Stimulated activated CD4-positive, alpha-beta T cell treated with anti-CD3 and anti-CD28 coated beads, TNF-alpha, amount 100 ng/mL, for 4 hours (primary cell): ENCODE results near the gene HCST.

Experiments used
- DNase-seq, 3 experiments: peaks; one replicate each; pipeline ENCODE4 v3.0.0-alpha.2; 2020; ENCODE audit warnings: low read depth in 3 of 3

The HCST gene

GRCh38 chr19:35937345-35938281 is 35.3 kb downstream of the HCST start:
- no peak for DNase-seq

GRCh38 chr19:35938282-35939224 is 36.2 kb downstream of the HCST start:
- no peak for DNase-seq

GRCh38 chr19:35939307-35940077 is 37.2 kb downstream of the HCST start:
- DNase-seq, result no peak

- DNase-seq, result no peak
Observed at GRCh38 chr19:35940078-35940775, 37.9 kb downstream of the HCST start.

- DNase-seq, result no peak
Observed at GRCh38 chr19:35940839-35941238, 38.5 kb downstream of the HCST start.

- DNase-seq, result no peak
Observed at GRCh38 chr19:35942235-35942634, 39.9 kb downstream of the HCST start.

- no peak for DNase-seq
Observed at GRCh38 chr19:35943321-35944301, 41.3 kb downstream of the HCST start.

GRCh38 chr19:35944556-35944955 is 42.2 kb downstream of the HCST start:
- DNase-seq, result no peak

- no peak for DNase-seq
Observed at GRCh38 chr19:35945121-35945790, 42.9 kb downstream of the HCST start.

- no peak for DNase-seq
Observed at GRCh38 chr19:35946203-35946602, 43.9 kb downstream of the HCST start.

GRCh38 chr19:35949131-35949530 is 46.8 kb downstream of the HCST start:
- no peak for DNase-seq
